ENCODE results near the gene MALAT1. TPM values are rescaled to one million over a fixed set of nuclear protein-coding genes. Genes with fewer than 3 reads are reported as not detected.
A peak's percentile ranks its signal among the peaks of the same experiment; 100 is the strongest.

The MALAT1 gene
- total and polyA plus RNA-seq, 2 of the 13 experiments (the other 11 are each of a cell fraction or from before 2014, with no cell fraction given): 143 to 1,237 TPM

GRCh38 chr11:65537296-65537597 is 38.4 kb downstream of the MALAT1 start:
- no peaks in the 10 kb centered on the region for H3K4me1 ChIP-seq (ENCODE audit: insufficient read depth, low read length)
- H2AFZ ChIP-seq (ENCODE audit: low read length): no peak overlapping the region
- ChIA-PET POLR2A (interaction anchor here (0.5 to 1.7 kb wide), 4 partner anchors 8 to 63 kb away, joined by 3 to 7 read pairs (median 4); partner anchors contain the start of gene SCYL1), CTCF (ENCODE audit: low intra/inter-chr PET ratio, low total read pairs) (no interaction called here)
- no peak overlapping the region for H3K27ac ChIP-seq (ENCODE audit: extremely low read length, insufficient read depth, low read length)
- H3K9ac ChIP-seq (ENCODE audit: insufficient read depth, low read depth, low read length): no peak overlapping the region
- H3K79me2 ChIP-seq (ENCODE audit: insufficient read depth, low read length): no peaks in the 10 kb centered on the region
- ATAC-seq: no peak
- DNase-seq (ENCODE audit: low spot score): no peak
- no TSS peak for BruUV-seq (replicated peaks)
- H3K4me3 ChIP-seq (replicated peaks in 1 of 3; ENCODE audit: insufficient read depth in 1 of 3, low read depth in 2 of 3, low read length in 3 of 3): no peak overlapping the region
- no peak overlapping the region for H3K4me2 ChIP-seq (ENCODE audit: low read depth, low read length)
- in situ Hi-C loops (cut with HindIII; ENCODE audit: extremely low pct_ligation_motif_present, low pct_unique_long_range_greater_than_20kb): no loop called here
- no peaks in the 10 kb centered on the region for H4K20me1 ChIP-seq (ENCODE audit: insufficient read depth, low read length)
- no CpG with 5 or more reads among the region's 2 CpGs for WGBS (ENCODE audit: low lambda C conversion rate)
- intact Hi-C loops (cut with micrococcal nuclease; ENCODE audit: unreplicated experiment): no loop called here
- FAIRE-seq: no peak
- H3K9me3 ChIP-seq (ENCODE audit: low read length): no peaks in the 10 kb centered on the region
- no peak for TF ChIP-seq GATAD2A (CRISPR knock-in tag; IDR thresholded peaks at IDR 0.05)
- TF ChIP-seq RBM22 (optimal IDR thresholded peaks at IDR 0.05; ENCODE audit: low read length): peak; percentile 52
- no peak for TF ChIP-seq AHDC1 (CRISPR knock-in tag; IDR thresholded peaks at IDR 0.05; ENCODE audit: borderline replicate concordance)
- no peak for TF ChIP-seq ZC3H4 (CRISPR knock-in tag; IDR thresholded peaks at IDR 0.05; ENCODE audit: borderline replicate concordance)
- peak in 1 of 2 experiments; percentile 39; a peak in 2 of 4 replicates for TF ChIP-seq POLR2A (IDR thresholded peaks at IDR 0.05; ENCODE audit: insufficient read depth in 1 of 2, low read depth in 2 of 2, low read length in 2 of 2)
- no peaks in the 10 kb centered on the region for H3K27me3 ChIP-seq (ENCODE audit: control insufficient read depth in 1 of 2, insufficient read depth in 2 of 2, low read length in 2 of 2)
- H3K36me3 ChIP-seq (replicated peaks in 1 of 2; ENCODE audit: control insufficient read depth in 1 of 2, insufficient read depth in 2 of 2, low read length in 2 of 2): peaks cover 20 to 43% of the 10 kb centered on the region in 2 experiments; a peak in 4 of 5 replicates

Data from HepG2 (cell line).